SU-DHL-6 (cell line): ENCODE measurements around the gene KATNB1.

ENCODE experiments used
- CTCF ChIP-seq: fragments of 200-600 bp; sonication (generic); IDR thresholded peaks from one replicate; pipeline ENCODE4 v1.5.1; 2017; ENCODE audit warnings: antibody characterized with exemption, mild to moderate bottlenecking, low read length, moderate library complexity; ENCODE audit not compliant: insufficient read depth, poor library complexity, severe bottlenecking
- EZH2phosphoT487 ChIP-seq: fragments of 200-600 bp; sonication (generic), shearing (Covaris generic); conservative IDR thresholded peaks from 2 replicates; pipeline ENCODE4 v1.6.1; 2018; ENCODE audit warnings: mild to moderate bottlenecking, antibody characterized with exemption, low read length, moderate library complexity, mixed read lengths

GRCh38 chr16:57798953-57799599 lies 63.5 kb downstream of the KATNB1 start:
- no peak for TF ChIP-seq CTCF
- TF ChIP-seq EZH2phosphoT487, result no peak
